Gastroesophageal sphincter (tissue), 3 donors: Measurements from ENCODE around the gene LIX1L.
A peak's percentile ranks its signal among the peaks of the same experiment; 100 is the strongest.

Experiments used
- CTCF ChIP-seq, 4 experiments: fragments of 200-600 bp in 2 of 4; fragments of 450-650 bp in 2 of 4; sonication (generic) in 1 of 4; IDR thresholded peaks; one replicate each; pipeline ENCODE4 v1.5.1; 2017 to 2019; ENCODE audit warnings: antibody characterized with exemption in 4 of 4, mild to moderate bottlenecking in 2 of 4, moderate library complexity in 2 of 4
- POLR2A ChIP-seq, 2 donors: fragments of 450-650 bp; IDR thresholded peaks; one replicate each; pipeline ENCODE4 v1.6.1; 2017; ENCODE audit warnings: antibody characterized with exemption in 2 of 2, mild to moderate bottlenecking in 2 of 2, moderate library complexity in 1 of 2

DNA sequence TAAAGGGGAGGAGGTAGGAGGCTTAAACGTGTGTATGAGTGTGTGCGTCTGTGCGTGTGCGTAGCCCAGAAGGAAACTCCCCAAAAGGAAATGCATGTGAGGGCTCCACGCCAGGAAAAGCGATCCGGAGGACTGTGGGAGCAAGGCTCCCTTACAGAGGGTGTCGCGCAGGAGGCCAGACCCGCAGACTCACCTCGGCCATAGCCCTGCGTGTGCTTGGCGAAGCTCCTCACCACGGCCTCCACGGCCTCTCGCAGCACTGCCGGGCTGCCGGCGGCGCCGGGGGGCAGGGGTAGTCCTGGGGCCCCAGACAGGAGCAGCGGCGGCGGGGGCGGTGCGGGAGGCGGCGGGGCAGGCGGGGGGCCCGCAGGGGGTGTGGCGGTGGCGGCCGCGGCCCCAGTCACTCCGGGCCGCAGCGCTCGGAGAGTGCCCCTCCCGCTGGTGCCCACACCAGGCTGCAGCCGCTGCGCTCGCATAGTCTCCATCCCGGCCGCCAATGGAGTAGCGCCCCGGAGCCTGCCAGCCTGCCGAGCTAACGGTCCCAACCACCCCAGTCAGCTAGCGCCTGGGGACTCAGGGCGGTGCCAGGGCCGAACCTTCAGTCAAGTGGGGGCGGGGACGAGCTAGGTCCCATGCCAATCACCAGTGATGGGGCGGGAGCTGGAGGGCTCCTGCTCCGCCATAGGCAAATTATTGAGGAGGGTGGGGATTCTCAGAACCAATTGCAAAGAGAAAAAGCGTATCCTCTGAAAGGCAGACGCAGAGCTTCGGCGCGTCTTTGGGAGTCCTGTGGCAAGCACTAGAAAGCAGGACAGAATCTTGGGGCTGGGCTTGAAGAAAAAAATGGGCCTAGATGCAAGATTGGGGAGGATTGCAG lies at the start of gene LIX1L:
- TF ChIP-seq CTCF (IDR thresholded peaks at IDR 0.05): no peak
- peak; percentile 74 to 88 for TF ChIP-seq POLR2A (IDR thresholded peaks at IDR 0.05)
